Subcutaneous abdominal adipose tissue (tissue), 5 donors: ENCODE measurements around the gene TRHDE.

Source experiments
- H3K27ac ChIP-seq: one replicate; pipeline ENCODE4 v1.7.0; 2013; ENCODE audit warnings: low read depth, mild to moderate bottlenecking, inconsistent platforms, low read length, moderate library complexity
- H3K27me3 ChIP-seq, 5 donors: one replicate each; pipeline ENCODE4 v1.7.0; 2013; ENCODE audit warnings: low read length in 5 of 5, inconsistent platforms in 1 of 5; ENCODE audit not compliant: control insufficient read depth in 5 of 5, insufficient read depth in 4 of 5
- H3K36me3 ChIP-seq, 5 donors: one replicate each; pipeline ENCODE4 v1.7.0; 2013; ENCODE audit warnings: low read length in 5 of 5; ENCODE audit not compliant: control insufficient read depth in 5 of 5, insufficient read depth in 5 of 5
- H3K4me1 ChIP-seq, 5 donors: one replicate each; pipeline ENCODE4 v1.7.0; 2013; ENCODE audit warnings: low read length in 5 of 5, mild to moderate bottlenecking in 3 of 5, moderate library complexity in 1 of 5; ENCODE audit not compliant: control insufficient read depth in 5 of 5, insufficient read depth in 5 of 5
- H3K4me3 ChIP-seq, 5 donors: one replicate each; pipeline ENCODE4 v1.7.0; 2013; ENCODE audit warnings: low read length in 5 of 5, low read depth in 1 of 5
- H3K9ac ChIP-seq, 5 donors: one replicate each; pipeline ENCODE4 v1.7.0; 2013; ENCODE audit warnings: low read length in 5 of 5, mild to moderate bottlenecking in 4 of 5, moderate library complexity in 3 of 5
- H3K9me3 ChIP-seq, 5 donors: one replicate each; pipeline ENCODE4 v1.7.0; 2013; ENCODE audit warnings: low read length in 5 of 5; ENCODE audit not compliant: control insufficient read depth in 5 of 5
- donor health status: healthy.
- donor health status: healthy.
- donor health status: healthy.
- donor health status: healthy.
- donor health status: healthy.

The TRHDE gene

DNA sequence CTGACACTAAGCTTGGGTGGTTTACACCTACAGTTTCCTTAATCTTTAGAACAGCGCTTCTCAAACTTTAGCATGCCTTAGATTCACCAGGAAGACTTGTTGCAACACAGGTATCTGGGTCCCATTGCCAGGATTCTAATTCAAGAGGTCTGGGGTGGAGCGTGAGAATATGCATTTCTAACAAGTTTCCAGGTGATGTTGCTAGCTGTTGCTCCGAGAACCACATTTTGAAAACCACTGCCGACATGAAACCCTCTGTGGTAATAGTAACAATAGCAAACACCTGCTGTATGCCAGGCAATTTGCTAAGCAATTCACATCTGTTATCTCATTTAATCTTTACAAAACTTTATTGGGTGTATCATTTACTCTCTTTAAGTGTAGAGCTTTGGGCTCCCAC is 58.6 kb downstream of the TRHDE start:
- Histone ChIP-seq H3K9me3 (no peaks in the 10 kb centered on the region), H3K4me1 (peaks cover 0 to 14% (median 8%) of the 10 kb centered on the region in 5 donors), H3K9ac (no peak overlapping the region), H3K4me3 (no peak overlapping the region), H3K36me3 (no peaks in the 10 kb centered on the region), H3K27ac (no peak overlapping the region), H3K27me3 (no peaks in the 10 kb centered on the region)

DNA sequence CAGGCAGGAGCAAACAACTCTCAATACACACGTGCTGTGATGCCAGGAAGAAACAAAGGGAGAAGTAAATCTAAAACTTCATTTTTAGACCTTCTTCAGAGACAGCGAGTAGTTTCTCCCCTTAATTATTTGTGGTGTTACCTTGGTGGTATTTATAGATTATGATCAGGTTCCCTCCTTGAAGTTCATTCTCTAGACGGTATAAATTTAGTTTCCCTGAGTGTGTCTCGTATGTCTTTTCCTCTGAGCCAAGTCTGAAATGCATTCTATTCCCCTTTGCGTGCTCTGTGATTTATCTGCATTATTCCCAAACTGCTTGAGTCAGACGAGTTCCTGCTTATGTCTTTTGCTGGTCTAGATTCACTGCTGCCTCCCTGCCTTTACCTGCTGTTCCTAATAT is 65.2 kb downstream of the TRHDE start:
- Histone ChIP-seq H3K9me3 (no peaks in the 10 kb centered on the region), H3K27me3 (no peaks in the 10 kb centered on the region), H3K36me3 (no peaks in the 10 kb centered on the region), H3K9ac (no peak overlapping the region), H3K4me3 (no peak overlapping the region), H3K4me1 (peaks cover 0 to 14% (median 9%) of the 10 kb centered on the region in 5 donors), H3K27ac (no peak overlapping the region)

- Histone ChIP-seq H3K4me1 (peaks cover 0 to 14% (median 9%) of the 10 kb centered on the region in 5 donors), H3K9me3 (no peaks in the 10 kb centered on the region), H3K9ac (no peak overlapping the region), H3K36me3 (no peaks in the 10 kb centered on the region), H3K27ac (no peak overlapping the region), H3K27me3 (no peaks in the 10 kb centered on the region), H3K4me3 (no peak overlapping the region)
Observed at GRCh38 chr12:72337946-72338345, 65.8 kb downstream of the TRHDE start.

GRCh38 chr12:72338437-72338836 is 66.3 kb downstream of the TRHDE start:
- H3K27ac ChIP-seq = no peak overlapping the region
- no peak overlapping the region for H3K4me3 ChIP-seq

DNA sequence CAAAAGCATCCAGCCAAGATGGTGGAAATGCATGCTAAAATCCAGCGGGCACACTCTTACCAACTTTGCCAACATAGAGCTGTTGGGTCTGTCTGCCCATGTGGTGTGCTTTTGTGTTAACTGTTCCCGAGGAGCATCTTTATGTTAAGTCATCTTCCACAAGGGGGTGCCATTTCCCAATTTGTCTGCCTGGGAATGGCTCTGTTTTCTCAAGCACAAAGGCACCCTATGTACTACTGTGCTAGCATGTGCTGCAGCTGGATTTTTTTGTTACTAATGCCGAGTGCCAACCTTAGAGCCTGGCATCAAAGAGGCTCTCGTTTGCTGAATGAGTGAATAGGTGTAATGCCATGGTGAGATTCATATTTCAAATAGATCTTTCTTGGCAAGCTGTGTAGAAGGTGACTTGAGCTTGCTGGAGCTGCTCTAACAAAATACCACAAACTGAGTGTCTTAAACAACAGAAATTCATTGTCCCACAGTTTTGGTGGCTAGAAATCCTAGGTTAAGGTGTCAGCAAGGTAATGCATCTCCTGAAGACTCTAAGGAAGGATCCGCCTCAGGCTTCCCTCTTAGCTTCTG is 74.3 kb downstream of the TRHDE start:
- H3K27me3 ChIP-seq = no peaks in the 10 kb centered on the region
- no peak overlapping the region for H3K9ac ChIP-seq
- no peak overlapping the region for H3K4me3 ChIP-seq
- no peak overlapping the region for H3K27ac ChIP-seq
- no peaks in the 10 kb centered on the region for H3K9me3 ChIP-seq
- H3K36me3 ChIP-seq = no peaks in the 10 kb centered on the region
- peaks cover 0 to 5% (median 0%) of the 10 kb centered on the region in 5 donors for H3K4me1 ChIP-seq

More at GRCh38 chr12:72338437-72338836, 66.3 kb downstream of the TRHDE start:
- H3K9ac ChIP-seq = no peak overlapping the region
- H3K9me3 ChIP-seq = no peaks in the 10 kb centered on the region
- H3K4me1 ChIP-seq = peaks cover 0 to 14% (median 9%) of the 10 kb centered on the region in 5 donors
- no peaks in the 10 kb centered on the region for H3K27me3 ChIP-seq
- H3K36me3 ChIP-seq = no peaks in the 10 kb centered on the region

GRCh38 chr12:72349491-72349890 is 77.3 kb downstream of the TRHDE start:
- H3K4me3 ChIP-seq = no peak overlapping the region
- no peak overlapping the region for H3K27ac ChIP-seq

DNA sequence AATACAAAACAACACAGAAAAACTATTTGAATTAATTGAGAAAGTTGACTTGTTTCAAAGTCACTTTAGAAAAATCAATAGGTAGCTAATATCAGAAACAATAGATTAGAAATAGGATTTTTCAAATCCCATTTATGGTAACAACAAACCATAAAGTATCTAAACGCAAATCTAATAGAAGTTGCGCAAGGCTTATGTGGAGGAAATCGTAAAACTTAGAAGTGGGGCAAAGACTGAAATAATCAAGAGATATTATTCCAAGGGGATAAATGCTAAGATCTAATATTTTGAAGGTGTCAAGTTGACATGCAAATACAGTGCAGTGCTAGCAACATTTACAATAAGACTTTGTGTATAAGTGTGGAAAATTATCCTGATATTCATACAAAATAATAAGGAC is 87.2 kb downstream of the TRHDE start:
- Histone ChIP-seq H3K27me3 (no peaks in the 10 kb centered on the region), H3K36me3 (peaks cover 0 to 7% (median 0%) of the 10 kb centered on the region in 5 donors), H3K9me3 (no peaks in the 10 kb centered on the region), H3K9ac (no peak overlapping the region), H3K4me3 (no peak overlapping the region), H3K4me1 (no peaks in the 10 kb centered on the region), H3K27ac (no peak overlapping the region)

More at GRCh38 chr12:72349491-72349890, 77.3 kb downstream of the TRHDE start:
- Histone ChIP-seq H3K9ac (no peak overlapping the region), H3K36me3 (no peaks in the 10 kb centered on the region), H3K9me3 (no peaks in the 10 kb centered on the region), H3K27me3 (no peaks in the 10 kb centered on the region), H3K4me1 (peaks cover 0 to 5% (median 0%) of the 10 kb centered on the region in 5 donors)

DNA sequence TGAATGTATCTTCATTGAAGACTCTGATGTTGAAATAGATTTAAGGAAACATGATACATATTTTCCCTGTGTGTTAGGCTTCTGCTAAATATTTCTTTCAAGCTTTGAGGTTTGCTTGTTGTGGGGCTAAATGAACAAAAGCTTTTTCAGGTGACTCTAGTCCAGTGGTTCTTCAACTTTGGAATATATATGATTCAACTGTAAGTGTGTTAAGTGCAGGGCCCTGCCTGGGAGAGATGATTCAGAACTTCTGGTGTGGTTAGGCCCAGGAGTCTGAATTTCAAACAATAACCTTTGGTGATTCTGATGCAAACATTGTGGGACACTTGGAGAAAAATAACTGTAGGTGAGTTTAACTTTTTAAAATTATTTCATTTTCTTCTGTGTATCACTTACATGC is 93.0 kb downstream of the TRHDE start:
- peaks cover 0 to 7% (median 0%) of the 10 kb centered on the region in 5 donors for H3K4me1 ChIP-seq
- no peak overlapping the region for H3K9ac ChIP-seq
- H3K36me3 ChIP-seq = no peaks in the 10 kb centered on the region
- H3K27ac ChIP-seq = no peak overlapping the region
- no peak overlapping the region for H3K4me3 ChIP-seq
- H3K9me3 ChIP-seq = no peaks in the 10 kb centered on the region
- H3K27me3 ChIP-seq = no peaks in the 10 kb centered on the region

- no peak overlapping the region for H3K27ac ChIP-seq
Observed at GRCh38 chr12:72366255-72366654, 94.1 kb downstream of the TRHDE start.

DNA sequence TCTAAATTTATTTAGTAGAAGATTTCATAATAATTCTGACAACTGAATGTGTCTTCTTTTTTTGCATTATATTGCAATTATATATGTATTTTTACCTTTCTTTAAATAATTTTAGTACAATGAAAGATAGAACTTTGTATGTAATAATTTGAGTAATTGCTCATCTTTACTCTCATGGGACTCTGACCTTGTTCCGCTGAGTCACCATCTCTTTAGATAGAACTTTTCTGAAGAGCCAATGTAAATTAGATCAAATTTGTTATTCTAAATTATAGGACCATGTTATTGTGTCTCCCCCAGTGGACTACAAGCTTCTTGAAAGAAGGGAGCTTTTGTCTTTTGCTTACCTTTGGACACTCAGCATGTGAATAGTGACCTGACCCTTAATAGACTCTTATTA is 96.1 kb downstream of the TRHDE start:
- peaks cover 0 to 7% (median 0%) of the 10 kb centered on the region in 5 donors for H3K4me1 ChIP-seq
- no peak overlapping the region for H3K9ac ChIP-seq
- no peaks in the 10 kb centered on the region for H3K9me3 ChIP-seq
- no peaks in the 10 kb centered on the region for H3K27me3 ChIP-seq
- H3K27ac ChIP-seq = no peak overlapping the region
- H3K36me3 ChIP-seq = no peaks in the 10 kb centered on the region
- no peak overlapping the region for H3K4me3 ChIP-seq

More at GRCh38 chr12:72366255-72366654, 94.1 kb downstream of the TRHDE start:
- Histone ChIP-seq H3K9me3 (no peaks in the 10 kb centered on the region), H3K36me3 (no peaks in the 10 kb centered on the region), H3K4me3 (no peak overlapping the region), H3K9ac (no peak overlapping the region), H3K27me3 (no peaks in the 10 kb centered on the region), H3K4me1 (peaks cover 0 to 7% (median 0%) of the 10 kb centered on the region in 5 donors)
